DMS53 (cell line): ENCODE data around the gene GYPC.
A peak's percentile ranks its signal among the peaks of the same experiment; 100 is the strongest.
"Not testable (repeated sequence)": the region's sequence is repeated elsewhere in the genome, so short reads cannot be mapped to it uniquely, and the experiment has no call there.

Experiments used
- DNase-seq: peaks from one replicate; lab custom pipeline; 2025; lab: John Stamatoyannopoulos, UW

The GYPC gene

GRCh38 chr2:126699716-126700581 lies 44.0 kb downstream of the GYPC start:
- no peak for DNase-seq

GRCh38 chr2:126700677-126701076 lies 44.7 kb downstream of the GYPC start:
- DNase-seq, result no peak

- DNase-seq, result no peak
Measured at GRCh38 chr2:126703311-126703710, 47.4 kb downstream of the GYPC start.

DNA sequence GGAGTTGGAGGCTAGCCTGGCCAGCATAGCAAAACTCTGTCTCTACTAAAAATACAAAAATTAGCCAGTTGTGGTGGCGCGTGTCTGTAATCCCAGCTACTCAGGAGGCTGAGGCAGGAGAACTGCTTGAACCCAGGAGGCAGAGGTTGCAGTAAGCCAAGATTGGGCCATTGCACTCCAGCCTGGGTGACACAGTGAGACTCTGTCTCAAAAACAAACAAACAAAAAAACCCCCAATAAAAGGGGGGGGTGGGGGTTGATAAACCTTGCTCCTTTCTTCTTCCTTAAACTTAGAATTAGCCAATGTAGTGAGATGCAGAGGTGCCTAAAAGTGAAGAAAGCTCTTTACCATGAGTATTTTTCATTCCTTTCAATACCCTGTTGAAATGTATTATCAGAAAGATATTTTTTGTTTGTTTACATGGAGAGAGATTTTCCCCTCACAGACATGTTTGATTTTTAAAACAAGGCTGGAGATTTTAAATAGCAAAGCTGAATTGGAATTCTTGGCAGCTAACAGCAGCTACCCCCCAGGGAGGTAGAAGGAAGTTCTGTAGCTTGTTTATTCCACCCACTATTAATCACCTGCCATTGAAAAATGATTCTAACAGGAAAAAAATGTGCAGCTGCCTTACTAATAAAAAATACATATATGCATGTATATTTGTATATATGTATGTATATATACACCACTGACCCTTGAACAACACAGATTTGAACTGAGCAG lies 48.6 kb downstream of the GYPC start:
- DNase-seq, result no peak

DNA sequence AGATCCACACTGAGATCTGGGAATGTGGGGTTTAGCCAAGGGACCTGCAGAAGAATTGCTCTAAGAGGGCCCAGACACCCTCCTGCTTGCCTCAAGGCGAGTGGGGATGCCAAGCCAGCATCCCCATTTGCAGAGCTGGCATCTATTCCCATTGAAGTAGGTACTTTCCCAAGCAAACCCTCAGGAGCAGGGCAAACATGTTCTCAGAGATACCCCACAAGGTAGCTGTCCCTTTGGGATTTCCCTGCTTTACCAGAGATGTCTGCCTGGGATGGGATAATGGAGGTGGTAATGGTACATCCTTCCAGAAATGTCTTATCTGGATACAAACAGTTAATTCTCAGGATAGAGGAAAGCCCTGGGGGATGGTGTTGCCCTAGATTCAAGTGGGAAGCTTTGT lies 51.2 kb downstream of the GYPC start:
- DNase-seq, result no peak

- no peak for DNase-seq
Measured at GRCh38 chr2:126707941-126708340, 52.0 kb downstream of the GYPC start.

DNA sequence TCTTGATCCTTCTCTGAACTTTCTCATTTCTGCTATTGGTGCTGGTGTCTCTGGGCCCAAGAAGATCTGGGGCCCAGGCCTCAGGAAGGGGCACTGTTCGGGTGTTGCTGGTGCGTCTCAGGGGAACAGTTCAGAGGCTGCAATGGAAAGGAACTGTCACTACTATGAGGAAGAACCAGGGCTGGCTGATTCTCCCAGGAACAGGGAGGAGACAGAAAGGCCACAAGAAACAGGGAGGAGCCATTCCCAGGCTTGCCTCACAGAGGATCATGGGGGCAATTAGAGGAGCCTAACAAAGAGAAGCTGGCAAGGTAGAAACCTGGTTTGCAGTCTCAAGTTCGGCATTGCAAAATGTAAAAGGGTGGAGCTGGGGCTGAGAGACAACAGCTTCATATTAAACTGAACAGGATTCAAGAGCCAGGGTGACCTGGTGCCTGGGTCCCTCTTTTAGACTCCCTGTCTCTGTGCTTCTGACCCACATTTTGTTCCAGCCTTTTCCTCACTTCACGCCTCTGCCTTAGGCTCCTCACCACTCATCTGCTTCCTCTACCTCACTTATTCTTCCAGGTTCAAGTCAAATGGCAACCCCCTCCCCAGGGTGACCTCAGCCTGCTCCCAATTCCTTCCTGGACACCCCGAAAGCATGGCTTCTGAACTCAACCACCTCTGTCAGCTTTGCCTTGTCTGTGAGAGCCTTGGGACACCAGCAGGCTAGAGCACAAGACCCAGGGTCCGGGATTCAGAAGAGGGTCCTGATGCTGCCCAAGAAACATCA lies 58.4 kb downstream of the GYPC start:
- no peak for DNase-seq

DNA sequence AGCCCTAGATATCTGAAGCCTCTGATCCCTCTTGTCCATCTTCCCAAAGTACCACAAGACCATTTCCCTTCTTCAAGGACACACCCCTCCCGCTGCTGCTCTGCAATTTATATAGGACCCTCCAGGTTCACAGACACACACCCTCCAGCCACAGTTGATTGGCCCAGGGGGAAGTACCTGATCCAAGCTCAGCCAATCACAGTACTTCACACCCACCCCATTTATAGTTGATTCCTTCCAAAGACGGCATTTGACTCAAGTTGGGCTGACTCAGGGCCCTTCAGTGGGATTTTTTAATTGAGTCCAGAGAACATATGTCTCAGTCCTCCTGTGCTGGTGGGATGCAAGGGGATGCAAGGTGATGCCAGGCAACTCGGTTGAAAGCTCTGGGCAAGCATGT lies 59.2 kb downstream of the GYPC start:
- no peak for DNase-seq

- no peak for DNase-seq
Measured at GRCh38 chr2:126715576-126716406, 59.8 kb downstream of the GYPC start.

DNA sequence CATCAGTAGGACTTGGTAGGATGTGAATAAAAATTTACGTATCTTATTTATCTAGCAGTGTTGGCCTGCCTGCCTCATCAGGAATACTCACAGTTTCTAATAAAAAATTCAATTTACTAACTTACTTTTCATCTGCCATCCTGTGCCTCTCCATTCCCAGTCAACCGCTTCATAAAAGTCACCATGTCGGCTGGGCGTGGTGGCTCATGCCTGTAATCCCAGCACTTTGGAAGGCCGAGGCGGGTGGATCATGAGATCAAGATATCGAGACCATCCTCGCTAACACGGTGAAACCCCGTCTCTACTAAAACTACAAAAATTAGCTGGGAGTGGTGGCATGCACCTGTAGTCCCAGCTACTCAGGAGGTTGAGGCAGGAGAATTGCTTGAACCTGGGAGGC lies 61.3 kb downstream of the GYPC start:
- DNase-seq, result not testable (repeated sequence)

GRCh38 chr2:126717928-126718327 lies 62.0 kb downstream of the GYPC start:
- no peak for DNase-seq

- DNase-seq, result no peak
Measured at GRCh38 chr2:126719191-126719832, 63.4 kb downstream of the GYPC start.

GRCh38 chr2:126719833-126720351 lies 63.9 kb downstream of the GYPC start:
- peak; percentile 20 for DNase-seq

DNA sequence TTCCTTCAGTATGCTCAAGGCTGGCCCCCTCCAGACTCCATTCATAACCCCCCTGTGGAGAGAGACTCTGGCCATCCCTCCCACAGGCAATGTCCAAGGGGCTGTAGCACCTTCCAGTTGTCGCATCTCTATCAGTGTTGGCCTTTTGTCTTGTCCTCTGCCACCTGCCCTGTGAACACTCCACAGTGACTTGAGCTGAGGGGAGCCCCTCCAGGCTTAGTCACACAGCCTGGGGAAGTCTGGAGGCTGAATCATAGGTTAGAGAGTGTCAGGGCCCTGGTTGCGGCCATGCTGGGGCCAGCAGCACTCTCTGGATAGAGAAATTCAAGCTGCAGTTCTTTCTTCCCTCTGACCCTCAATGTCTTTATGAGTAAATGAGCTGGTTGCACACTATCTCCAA lies 64.7 kb downstream of the GYPC start:
- DNase-seq, result no peak

- no peak for DNase-seq
Measured at GRCh38 chr2:126722081-126722480, 66.1 kb downstream of the GYPC start.

- DNase-seq, result no peak
Measured at GRCh38 chr2:126722546-126722945, 66.6 kb downstream of the GYPC start.

- no peak for DNase-seq
Measured at GRCh38 chr2:126723281-126723815, 67.4 kb downstream of the GYPC start.

GRCh38 chr2:126725580-126725979 lies 69.6 kb downstream of the GYPC start:
- no peak for DNase-seq

GRCh38 chr2:126729896-126730295 lies 73.9 kb downstream of the GYPC start:
- no peak for DNase-seq

DNA sequence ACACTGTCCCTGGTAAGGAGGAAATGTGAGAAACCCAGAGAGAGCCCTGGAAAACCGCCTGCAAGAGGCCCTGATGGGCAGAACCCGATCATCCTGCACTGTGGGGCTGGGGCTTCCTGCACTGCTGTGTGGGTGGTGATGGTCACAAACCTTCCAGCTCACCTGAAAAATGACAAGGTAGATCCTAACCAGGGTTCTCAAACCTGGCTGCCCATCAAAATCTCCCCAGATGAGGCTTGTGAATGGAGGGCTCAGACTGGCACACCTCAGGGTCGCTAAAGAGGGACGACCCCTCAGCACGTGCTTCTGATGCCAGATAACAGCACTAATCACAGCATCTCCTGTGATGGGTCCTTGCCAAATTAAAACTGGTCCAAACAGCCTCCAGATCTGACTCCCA lies 74.7 kb downstream of the GYPC start:
- no peak for DNase-seq

DNA sequence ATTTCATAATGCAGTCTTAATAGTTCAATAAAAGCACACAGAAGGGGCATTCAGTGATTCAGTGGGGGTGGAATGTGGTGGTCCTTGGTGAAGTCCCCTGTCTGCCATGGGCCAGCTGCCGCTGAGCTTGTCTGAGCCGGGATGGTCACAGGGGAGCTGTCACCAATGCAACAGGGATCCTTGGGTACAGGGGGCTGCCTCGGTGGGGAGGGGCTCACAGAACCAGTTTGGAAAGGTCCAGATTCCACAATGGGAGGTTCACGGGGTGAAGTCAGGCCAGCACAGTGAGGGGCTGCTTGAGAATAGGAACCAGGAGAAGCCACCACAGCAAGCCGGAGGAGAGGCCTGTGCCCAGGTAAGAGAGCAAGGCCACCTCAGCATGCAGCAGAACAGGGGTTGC lies 75.4 kb downstream of the GYPC start:
- no peak for DNase-seq
